Stomach (tissue), 4 donors: ENCODE data around the gene TGFB1.

Source experiments
- CTCF ChIP-seq, 7 experiments: fragments of 450-650 bp in 4 of 7; fragments of 200-600 bp in 3 of 7; sonication (generic) in 3 of 7; IDR thresholded peaks; one replicate each; pipeline ENCODE4 v1.5.1; 2016 to 2019; ENCODE audit warnings: antibody characterized with exemption in 7 of 7, control low read depth in 2 of 7, mild to moderate bottlenecking in 1 of 7
- EP300 ChIP-seq: sonication (generic); formaldehyde crosslinking; IDR thresholded peaks from one replicate; pipeline ENCODE4 v1.6.1; 2017; ENCODE audit warnings: antibody characterized with exemption
- POLR2A ChIP-seq, 4 donors: fragments of 450-650 bp; IDR thresholded peaks; one replicate each; pipeline ENCODE4 v1.6.1; 2016; ENCODE audit warnings: antibody characterized with exemption in 4 of 4, control low read depth in 2 of 4, mild to moderate bottlenecking in 1 of 4, moderate library complexity in 1 of 4
- POLR2AphosphoS5 ChIP-seq, 3 donors: sonication (generic); formaldehyde crosslinking; IDR thresholded peaks; one replicate each; pipeline ENCODE4 v1.6.1; 2016; ENCODE audit warnings: antibody characterized with exemption in 3 of 3

GRCh38 chr19:41334793-41335192, 18.9 kb downstream of the TGFB1 start:
- no peak for TF ChIP-seq CTCF (IDR thresholded peaks at IDR 0.05)
- no peak for TF ChIP-seq POLR2AphosphoS5 (IDR thresholded peaks at IDR 0.05)
- TF ChIP-seq POLR2A (IDR thresholded peaks at IDR 0.05) = no peak
- TF ChIP-seq EP300 = no peak
